NOMO-1 treated with DMSO at 0.1 percent for 48 hours (cell line): ENCODE results near the gene TMEM131L.
"Not testable (repeated sequence)": the region's sequence is repeated elsewhere in the genome, so short reads cannot be mapped to it uniquely, and the experiment has no call there.

Experiments used
- DNase-seq: peaks from one replicate; lab custom pipeline; 2025; ENCODE audit not compliant: unreplicated experiment; lab: John Stamatoyannopoulos, UW

Gene TMEM131L

GRCh38 chr4:153448003-153448731, 18.0 kb upstream of the TMEM131L start:
- no peak for DNase-seq

GRCh38 chr4:153449338-153449737, 16.8 kb upstream of the TMEM131L start:
- no peak for DNase-seq

- no peak for DNase-seq
Observed at GRCh38 chr4:153450544-153450917, 15.6 kb upstream of the TMEM131L start.

GRCh38 chr4:153451145-153451544, 15.0 kb upstream of the TMEM131L start:
- not testable (repeated sequence) for DNase-seq

GRCh38 chr4:153451911-153452657, 14.1 kb upstream of the TMEM131L start:
- peak; percentile 21 for DNase-seq

GRCh38 chr4:153452658-153453378, 13.3 kb upstream of the TMEM131L start:
- DNase-seq: no peak

- DNase-seq: no peak
Observed at GRCh38 chr4:153453402-153453801, 12.8 kb upstream of the TMEM131L start.

- no peak for DNase-seq
Observed at GRCh38 chr4:153458969-153459368, 7.2 kb upstream of the TMEM131L start.

GRCh38 chr4:153461549-153461948, 4.6 kb upstream of the TMEM131L start:
- not testable (repeated sequence) for DNase-seq

GRCh38 chr4:153464068-153464467, 2.1 kb upstream of the TMEM131L start:
- no peak for DNase-seq

- no peak for DNase-seq
Observed at GRCh38 chr4:153465140-153465539, 1.0 kb upstream of the TMEM131L start.

GRCh38 chr4:153465615-153466080, 512 bp upstream of the TMEM131L start:
- DNase-seq: peak; percentile 38

GRCh38 chr4:153466949-153467896, 1.1 kb downstream of the TMEM131L start:
- peak; percentile 25 for DNase-seq

GRCh38 chr4:153467897-153468262, 1.7 kb downstream of the TMEM131L start:
- DNase-seq: no peak

- DNase-seq: no peak
Observed at GRCh38 chr4:153468587-153468986, 2.4 kb downstream of the TMEM131L start.

GRCh38 chr4:153469031-153469430, 2.9 kb downstream of the TMEM131L start:
- DNase-seq: no peak

- not testable (repeated sequence) for DNase-seq
Observed at GRCh38 chr4:153471071-153471697, 5.0 kb downstream of the TMEM131L start.

GRCh38 chr4:153471698-153472093, 5.5 kb downstream of the TMEM131L start:
- peak; percentile 56 for DNase-seq

- peak; percentile 19 for DNase-seq
Observed at GRCh38 chr4:153472122-153473037, 6.2 kb downstream of the TMEM131L start.
